GM21737 (cell line): ENCODE results near the gene HPCAL4.

Experiments used
- ATAC-seq: cut with Tn5 transposase; IDR thresholded peaks from one replicate; pipeline ENCODE4 v1.9.1; 2021; ENCODE audit warnings: mild to moderate bottlenecking, moderate library complexity; ENCODE audit not compliant: unreplicated experiment

The HPCAL4 gene

GRCh38 chr1:39704757-39705156, 13.5 kb upstream of the HPCAL4 start:
- ATAC-seq, result no peak

GRCh38 chr1:39701049-39701439, 9.8 kb upstream of the HPCAL4 start:
- ATAC-seq, result no peak

- ATAC-seq, result no peak
Observed at GRCh38 chr1:39700348-39700747, 9.1 kb upstream of the HPCAL4 start.

GRCh38 chr1:39699419-39699818, 8.2 kb upstream of the HPCAL4 start:
- no peak for ATAC-seq

DNA sequence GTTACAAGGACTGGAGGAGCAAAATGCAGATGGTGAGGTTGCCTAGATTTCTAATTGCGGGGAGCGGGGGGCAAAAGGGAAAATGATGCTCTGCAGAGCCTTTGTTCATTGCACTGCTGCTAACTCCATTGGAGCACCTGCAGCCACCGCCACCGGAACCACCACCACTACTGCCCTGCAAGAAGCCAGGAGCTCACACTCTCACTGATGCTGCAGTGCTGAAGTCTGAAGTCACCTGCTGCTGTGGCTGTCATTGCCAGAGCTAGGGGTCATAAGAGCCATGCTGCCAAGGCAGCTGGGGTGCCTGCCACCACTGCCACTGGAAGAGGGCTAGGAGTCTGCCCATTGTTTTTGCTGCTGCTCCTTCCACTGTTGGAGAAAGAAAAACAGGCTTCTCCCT, 7.3 kb upstream of the HPCAL4 start:
- no peak for ATAC-seq

DNA sequence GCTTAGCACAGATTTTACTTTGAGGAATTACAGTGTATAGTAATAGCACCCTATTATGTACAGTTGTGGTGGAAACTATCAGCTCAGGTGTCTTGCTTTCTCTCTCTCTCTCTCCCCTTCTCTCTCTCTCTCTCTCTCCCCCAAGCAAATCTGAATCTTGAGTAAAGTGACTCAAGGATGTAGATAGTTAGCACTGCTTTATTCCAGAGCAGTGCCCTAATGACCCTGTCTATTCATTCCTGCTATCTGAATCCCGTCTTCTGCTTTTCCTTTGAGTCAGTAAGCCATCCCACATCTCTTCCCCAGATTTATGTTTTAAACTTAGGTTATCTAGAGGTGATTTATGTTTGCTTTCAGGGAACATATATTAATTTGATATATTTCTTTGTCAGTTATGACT, 5.2 kb upstream of the HPCAL4 start:
- ATAC-seq, result no peak

GRCh38 chr1:39695016-39695415, 3.8 kb upstream of the HPCAL4 start:
- no peak for ATAC-seq

DNA sequence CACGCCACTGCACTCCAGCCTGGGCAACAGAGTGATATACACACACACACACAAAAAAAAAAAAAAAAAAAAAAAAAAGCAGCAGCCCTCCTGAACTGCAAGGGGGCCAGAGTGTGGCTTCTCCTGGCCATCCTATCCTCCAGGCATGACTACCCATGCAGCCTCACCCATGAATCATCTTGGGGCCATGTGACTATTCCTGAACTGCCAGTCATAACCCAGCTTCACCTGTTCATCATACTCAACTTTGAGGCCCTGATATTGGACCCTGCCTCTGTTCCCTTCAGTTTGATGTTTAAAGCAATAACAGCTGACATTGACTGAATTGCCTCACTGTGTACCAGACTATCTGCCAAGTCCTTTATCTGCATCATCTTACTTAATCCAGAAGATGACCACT, 2.8 kb upstream of the HPCAL4 start:
- ATAC-seq, result no peak

DNA sequence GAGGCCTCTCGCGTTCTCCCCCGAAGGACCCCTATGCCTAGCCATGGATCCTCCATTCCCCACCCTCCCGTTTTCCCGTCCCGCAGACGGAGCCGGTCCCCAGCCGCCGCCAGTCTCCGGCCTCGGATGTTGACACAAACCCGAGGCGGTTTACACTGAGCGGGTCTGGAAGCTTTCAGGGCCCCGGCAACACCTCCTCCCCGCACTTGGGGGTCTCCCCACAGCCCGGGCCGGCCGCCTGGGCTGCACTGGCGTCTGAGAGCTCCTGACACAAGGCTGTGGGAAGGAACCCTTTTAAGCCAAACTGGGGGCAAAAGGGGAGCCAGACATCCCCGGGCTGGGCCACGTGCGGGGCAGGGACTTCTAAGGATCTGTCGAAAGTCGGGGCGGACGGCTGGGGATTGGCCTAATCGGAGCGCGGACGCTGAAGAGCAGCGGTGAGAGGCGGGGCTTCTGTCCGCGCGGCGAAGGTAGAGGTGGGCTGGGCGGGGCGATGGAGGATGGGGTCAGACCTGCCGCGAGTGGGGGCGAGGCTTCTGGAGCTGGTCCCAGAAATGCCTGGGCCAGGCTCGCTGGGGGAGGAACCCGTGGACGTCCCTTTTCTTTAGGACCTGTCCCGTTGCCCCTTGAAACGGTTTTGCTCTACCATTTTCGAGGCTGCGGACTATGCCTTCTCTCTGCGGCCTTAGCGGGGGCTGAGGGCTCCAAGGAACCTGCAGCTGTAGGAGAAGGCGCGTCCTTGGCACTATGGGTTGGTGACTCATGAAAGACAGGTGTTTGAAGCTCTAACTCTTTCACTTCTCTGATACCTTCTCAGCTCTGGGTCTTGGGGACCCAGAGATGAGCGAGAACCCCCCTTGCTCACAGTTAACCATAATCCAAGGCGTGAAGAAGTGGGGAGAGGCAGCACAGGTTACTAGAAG, 1.2 kb upstream of the HPCAL4 start:
- ATAC-seq, result no peak

DNA sequence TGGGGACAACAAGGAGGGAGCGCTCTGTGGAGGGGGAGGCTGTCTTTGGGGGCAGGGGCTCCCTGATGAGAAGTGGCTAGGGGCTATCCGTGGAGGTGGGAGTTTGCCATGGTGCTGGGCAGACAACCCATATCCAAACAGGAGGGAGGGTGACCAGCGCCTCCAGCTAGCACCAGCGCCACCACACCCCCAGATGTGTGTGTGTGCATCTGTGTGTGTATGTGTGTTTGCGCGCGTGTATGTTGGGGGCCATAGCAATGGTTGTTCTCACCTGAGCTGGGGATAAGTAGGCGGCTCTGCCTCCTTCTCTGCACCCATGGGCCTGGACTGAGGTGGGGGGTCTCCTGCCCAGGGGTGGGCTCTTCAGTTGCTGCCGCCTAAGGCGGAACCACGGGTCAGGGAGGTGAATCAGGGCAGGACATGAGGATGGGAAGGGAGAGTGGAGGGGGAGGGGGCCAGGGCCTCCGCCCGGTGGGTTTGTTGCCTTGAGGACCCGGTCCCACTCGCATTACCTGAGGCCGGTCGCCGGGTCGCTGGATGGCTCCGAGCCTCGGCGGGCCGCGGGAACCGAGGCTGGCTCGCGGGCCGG, 345 bp downstream of the HPCAL4 start:
- no peak for ATAC-seq

GRCh38 chr1:39690225-39690624, 1.0 kb downstream of the HPCAL4 start:
- no peak for ATAC-seq

DNA sequence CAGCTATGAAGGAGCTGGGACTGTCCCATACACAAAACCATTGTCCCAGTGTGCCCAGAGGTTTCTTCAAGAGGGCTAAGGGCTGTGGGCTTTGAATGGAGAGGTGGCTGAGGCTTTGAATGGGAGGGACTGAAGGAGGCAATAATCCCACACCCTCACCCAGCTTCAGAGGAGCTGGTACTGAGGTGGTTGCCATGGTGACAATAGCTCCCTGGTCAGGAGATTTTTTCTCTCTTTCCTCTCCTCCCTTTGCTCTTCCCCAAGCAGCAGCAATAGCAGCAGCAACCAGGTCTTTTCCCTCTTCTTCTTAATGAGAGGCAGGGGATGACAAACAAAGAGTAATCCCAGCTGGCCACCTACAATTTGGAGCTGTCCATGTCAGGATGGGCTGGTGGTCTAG, 1.6 kb downstream of the HPCAL4 start:
- no peak for ATAC-seq

DNA sequence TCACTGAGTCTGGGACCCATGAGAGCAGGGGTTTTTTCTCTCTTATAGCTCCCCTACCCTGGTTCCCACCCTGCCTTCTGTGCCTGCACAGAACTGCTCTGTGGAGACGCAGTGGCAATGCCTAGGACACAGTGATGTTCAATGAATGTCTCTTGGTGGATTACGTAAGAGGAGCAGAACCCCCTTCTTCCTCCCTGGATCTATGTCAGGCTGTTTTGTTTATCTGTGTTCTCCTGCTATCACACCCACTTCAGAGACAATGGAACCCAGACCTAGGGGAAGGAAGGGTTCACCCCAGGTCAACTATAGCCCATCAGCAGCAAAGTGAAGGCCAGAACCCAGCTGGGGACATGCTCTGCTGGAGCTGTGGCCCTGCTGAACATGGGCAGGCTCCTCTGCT, 2.0 kb downstream of the HPCAL4 start:
- ATAC-seq, result no peak

- ATAC-seq, result no peak
Observed at GRCh38 chr1:39688706-39689105, 2.5 kb downstream of the HPCAL4 start.

- no peak for ATAC-seq
Observed at GRCh38 chr1:39687243-39687642, 4.0 kb downstream of the HPCAL4 start.

DNA sequence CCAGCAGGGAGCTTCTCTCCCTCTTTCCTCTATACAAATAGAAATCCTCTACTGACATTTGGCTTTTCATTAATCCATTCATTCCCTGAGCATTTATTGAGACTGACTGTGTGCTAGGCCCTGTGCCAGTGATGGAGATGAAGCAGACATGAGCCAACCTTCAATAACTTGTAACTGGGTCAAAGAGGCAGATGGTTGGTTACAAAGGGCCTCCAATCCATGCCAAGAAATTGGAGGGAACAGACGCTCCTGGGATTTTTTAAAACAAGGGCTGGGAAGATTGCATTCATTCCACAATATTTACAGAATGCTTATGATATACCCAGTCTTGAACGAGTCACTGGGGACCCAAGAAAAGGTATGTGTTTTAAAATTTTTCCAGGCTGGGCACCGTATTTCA, 6.2 kb downstream of the HPCAL4 start:
- ATAC-seq, result no peak

- ATAC-seq, result no peak
Observed at GRCh38 chr1:39684313-39684664, 6.9 kb downstream of the HPCAL4 start.

- no peak for ATAC-seq
Observed at GRCh38 chr1:39683591-39684312, 7.5 kb downstream of the HPCAL4 start.

DNA sequence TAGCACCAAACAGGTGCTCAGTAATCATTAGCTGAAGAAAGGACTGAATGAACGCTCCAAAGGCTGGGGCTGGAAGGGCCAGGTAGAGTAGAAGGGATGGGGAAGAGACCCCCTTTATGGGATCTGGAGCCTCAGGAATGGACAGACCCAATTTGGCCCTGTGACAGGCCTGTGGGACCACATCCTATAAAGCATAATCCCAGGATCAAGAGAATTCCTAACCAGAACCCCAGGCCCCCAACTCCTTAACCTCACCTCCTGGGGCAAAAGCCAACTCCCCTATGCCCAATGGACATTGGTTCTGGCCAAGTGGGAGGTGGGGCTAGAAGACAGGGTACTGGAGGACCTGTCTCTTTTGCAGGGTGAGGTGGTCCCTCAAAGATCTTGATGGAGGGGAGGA, 9.2 kb downstream of the HPCAL4 start:
- no peak for ATAC-seq

DNA sequence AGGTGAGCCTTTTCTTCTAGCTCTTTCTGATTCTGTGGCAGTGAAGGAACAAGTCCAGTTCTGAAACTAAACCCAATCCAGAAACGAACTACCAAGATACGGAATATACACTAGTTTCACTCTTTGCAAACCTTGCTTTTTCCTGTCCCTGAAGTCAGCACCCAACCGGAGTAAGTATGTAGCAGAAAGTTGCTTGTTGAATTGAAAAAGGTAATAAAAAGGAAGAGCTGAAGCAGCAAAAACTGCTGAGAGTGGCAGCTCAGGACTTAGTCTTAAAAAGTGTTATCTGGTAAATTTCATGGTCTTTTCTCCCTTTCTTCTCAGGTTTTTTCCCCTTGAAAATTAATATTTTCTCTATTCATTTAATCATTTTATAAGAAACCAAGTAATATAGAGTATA, 9.9 kb downstream of the HPCAL4 start:
- ATAC-seq, result no peak

DNA sequence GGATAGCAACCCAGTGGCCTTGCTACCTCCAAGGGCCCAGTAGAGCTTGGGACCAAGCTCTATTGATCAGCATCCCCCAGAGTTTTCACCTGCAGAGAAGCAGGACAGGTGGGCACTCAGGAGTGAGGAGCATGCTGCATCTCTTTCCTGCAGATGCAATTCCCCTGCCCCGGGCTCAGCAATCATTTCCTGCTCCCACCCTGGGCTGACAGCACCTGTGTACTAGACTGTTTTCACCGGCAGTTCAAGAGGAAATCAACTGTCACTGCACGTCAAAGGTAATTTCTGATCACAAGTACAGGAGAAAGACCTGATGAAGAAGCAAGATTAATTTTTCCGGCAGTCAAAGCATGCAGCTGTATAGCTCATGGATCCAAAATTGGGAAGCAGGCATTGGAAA, 10.5 kb downstream of the HPCAL4 start:
- no peak for ATAC-seq

DNA sequence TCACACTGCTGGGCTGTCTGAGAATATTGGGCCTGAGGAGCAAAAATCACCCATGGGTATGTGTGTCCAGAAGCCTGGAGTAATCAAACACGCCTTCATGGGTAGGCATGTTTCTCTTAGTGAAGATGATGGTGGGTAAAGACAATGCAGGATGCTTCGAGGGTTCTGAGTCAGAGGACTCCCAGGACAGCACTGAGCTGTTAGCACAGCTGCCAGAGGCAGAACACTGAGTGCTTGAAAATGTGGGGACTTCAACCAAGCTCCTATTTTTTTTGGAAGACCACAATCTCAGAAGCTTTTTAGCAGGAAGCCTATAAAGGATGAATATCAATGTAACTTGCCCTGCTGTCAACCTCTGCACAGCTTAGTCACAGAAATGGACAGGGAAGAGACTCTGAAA, 11.4 kb downstream of the HPCAL4 start:
- ATAC-seq, result no peak
